Muscle of leg (tissue), 11 donors: ENCODE data around the gene ING3. TPM values are rescaled to one million over a fixed set of nuclear protein-coding genes. Genes with fewer than 3 reads are reported as not detected.

Source experiments
- DNase-seq: peaks from one replicate; pipeline ENCODE4 v3.0.0; 2013
- H3K27ac ChIP-seq: one replicate; pipeline ENCODE4 v1.5.1; 2013; ENCODE audit warnings: mild to moderate bottlenecking, low read length, control low read depth
- H3K27me3 ChIP-seq: one replicate; pipeline ENCODE4 v1.6.1; 2013; ENCODE audit warnings: low read length; ENCODE audit not compliant: control insufficient read depth, insufficient read depth
- H3K36me3 ChIP-seq: one replicate; pipeline ENCODE4 v1.6.1; 2013; ENCODE audit warnings: low read length; ENCODE audit not compliant: control insufficient read depth, insufficient read depth
- H3K4me1 ChIP-seq: one replicate; pipeline ENCODE4 v1.6.1; 2013; ENCODE audit warnings: low read length; ENCODE audit not compliant: control insufficient read depth, insufficient read depth
- H3K4me3 ChIP-seq: one replicate; pipeline ENCODE4 v1.5.1; 2013; ENCODE audit warnings: low read length, control low read depth
- H3K9me3 ChIP-seq: replicated peaks from 2 replicates; pipeline ENCODE4 v1.6.1; 2013; ENCODE audit warnings: low read depth, low read length; ENCODE audit not compliant: control insufficient read depth
- WGBS: methylation state at CpG from one replicate; pipeline ENCODE4 v1.1.5; 2013; ENCODE audit warnings: missing lambda C conversion rate; ENCODE audit not compliant: insufficient coverage; 5-methylcytosine and 5-hydroxymethylcytosine counted together
- polyA plus RNA-seq, 8 donors: library from polyadenylated mRNA; unstranded; fragments of 120-200 nt; gene quantifications; one replicate each; pipeline versions ENCODE4 v1.2.1 to v1.2.3, GENCODE V29; 2013; ENCODE audit warnings: inconsistent platforms in 1 of 8, low replicate concordance in 1 of 8; ENCODE audit not compliant: insufficient read length in 8 of 8, insufficient read depth in 1 of 8
- total RNA-seq: library from RNA; stranded (reverse); fragments of 120-200 nt; gene quantifications from one replicate; pipeline ENCODE4 v1.2.4, GENCODE V29; 2013

The ING3 gene
- total and polyA plus RNA-seq, 9 donors = 13.4 to 19.1 (median 16.4) TPM

DNA sequence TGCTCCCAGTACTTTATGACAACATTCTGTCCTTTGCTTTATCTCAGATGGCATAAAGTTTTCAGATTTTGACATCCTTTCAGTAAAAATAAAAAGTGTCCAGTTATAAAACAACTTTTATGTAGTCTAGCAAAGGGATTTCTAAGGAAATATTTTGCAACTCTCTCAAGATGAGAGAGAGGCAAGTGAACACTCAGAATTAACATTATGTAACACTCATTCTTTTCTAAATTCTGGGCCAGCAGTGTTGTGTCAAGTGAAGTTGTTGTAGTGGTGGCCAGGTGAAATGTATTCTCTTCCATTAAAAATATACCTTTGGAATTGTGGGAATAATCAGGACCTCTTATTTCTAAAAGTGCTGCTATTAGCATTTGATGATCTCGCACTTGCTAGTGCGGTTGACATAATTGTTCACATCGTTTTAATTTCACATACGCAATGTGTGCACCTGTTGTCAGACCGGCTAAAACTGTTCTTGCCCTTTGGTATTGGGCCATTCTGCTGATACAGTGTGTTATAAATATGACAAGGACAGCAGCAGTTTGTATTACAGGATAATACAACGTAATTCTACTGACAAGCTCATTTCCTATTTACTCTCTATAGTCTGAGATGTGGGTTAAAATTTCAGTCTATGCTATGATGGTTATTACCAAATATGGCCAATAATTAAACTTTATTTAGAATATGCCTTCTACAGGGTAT, 61.7 kb downstream of the ING3 start:
- H3K27ac ChIP-seq = no peak overlapping the region
- DNase-seq = no peak
- H3K27me3 ChIP-seq = no peaks in the 10 kb centered on the region
- WGBS = 100% methylated on average over 4 of the region's 6 CpGs
- no peak overlapping the region for H3K4me3 ChIP-seq
- no peaks in the 10 kb centered on the region for H3K4me1 ChIP-seq
- H3K9me3 ChIP-seq = no peaks in the 10 kb centered on the region
- H3K36me3 ChIP-seq = no peaks in the 10 kb centered on the region

DNA sequence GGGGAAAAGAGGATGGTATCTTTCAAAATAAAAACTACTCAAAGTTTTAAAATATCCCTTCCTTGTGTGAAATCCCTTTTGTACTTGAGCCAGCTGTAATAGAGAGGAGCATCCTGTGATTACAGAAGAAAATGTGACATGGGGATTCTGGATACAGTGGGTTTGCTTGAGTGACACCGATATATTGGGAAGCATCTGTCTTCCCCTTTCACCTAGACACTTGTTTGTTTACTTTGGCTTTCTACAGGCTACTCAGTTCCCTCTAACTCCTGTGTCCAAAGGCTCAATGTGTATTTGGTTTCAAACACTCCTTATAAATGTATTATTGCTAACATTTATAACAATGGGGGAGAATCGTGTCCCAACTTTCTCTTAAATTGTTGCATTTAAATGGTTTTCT, 62.3 kb downstream of the ING3 start:
- Histone ChIP-seq H3K36me3 (no peaks in the 10 kb centered on the region), H3K4me1 (no peaks in the 10 kb centered on the region), H3K27me3 (no peaks in the 10 kb centered on the region), H3K4me3 (no peak overlapping the region), H3K9me3 (no peaks in the 10 kb centered on the region), H3K27ac (no peak overlapping the region)
- DNase-seq = no peak
- no CpG with 5 or more reads among the region's 2 CpGs for WGBS

DNA sequence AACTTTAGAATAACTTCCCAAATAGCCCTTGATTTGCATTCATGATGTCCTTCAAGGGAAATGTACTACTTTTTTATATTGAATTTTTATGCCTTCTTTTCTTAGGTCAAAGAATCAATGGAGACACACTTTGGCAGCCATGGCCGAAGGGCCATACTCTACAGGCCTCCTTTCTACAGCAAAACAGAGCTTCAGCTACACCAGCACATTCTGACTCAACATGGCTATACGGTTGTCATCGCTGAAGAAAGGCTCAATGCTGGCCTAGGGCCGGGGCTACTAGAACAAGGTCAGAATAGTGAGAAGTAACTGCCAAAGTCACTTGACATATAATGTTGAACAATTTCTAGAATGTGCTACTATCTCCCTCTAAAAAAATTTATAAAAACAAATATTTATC, 65.0 kb downstream of the ING3 start:
- no peak for DNase-seq
- Histone ChIP-seq H3K27me3 (no peaks in the 10 kb centered on the region), H3K36me3 (no peaks in the 10 kb centered on the region), H3K4me1 (no peaks in the 10 kb centered on the region), H3K27ac (no peak overlapping the region), H3K4me3 (no peak overlapping the region), H3K9me3 (no peaks in the 10 kb centered on the region)
- WGBS = no CpG with 5 or more reads among the region's 4 CpGs

DNA sequence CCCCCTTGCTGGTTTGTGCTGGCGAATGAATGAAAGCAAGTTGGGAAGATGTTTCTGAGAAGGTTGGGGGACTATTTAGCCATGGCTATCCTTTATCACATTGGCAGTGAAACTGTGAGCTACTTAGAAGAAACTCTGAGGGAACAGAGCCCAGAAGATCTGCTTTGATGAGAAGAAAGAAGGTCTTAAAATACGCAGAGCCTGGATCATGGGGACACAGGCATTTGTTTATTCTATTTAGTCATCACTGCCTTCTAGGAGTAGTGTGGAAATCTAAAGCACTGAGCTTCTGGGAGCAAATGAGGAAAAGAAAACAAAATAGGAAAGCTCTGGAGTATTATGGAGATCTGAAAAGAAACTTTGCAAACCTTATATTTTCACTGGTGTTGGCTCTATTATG, 66.4 kb downstream of the ING3 start:
- no CpG with 5 or more reads among the region's 2 CpGs for WGBS
- DNase-seq = no peak
- H3K9me3 ChIP-seq = no peaks in the 10 kb centered on the region
- no peaks in the 10 kb centered on the region for H3K4me1 ChIP-seq
- H3K36me3 ChIP-seq = no peaks in the 10 kb centered on the region
- no peak overlapping the region for H3K27ac ChIP-seq
- H3K27me3 ChIP-seq = no peaks in the 10 kb centered on the region
- H3K4me3 ChIP-seq = no peak overlapping the region

DNA sequence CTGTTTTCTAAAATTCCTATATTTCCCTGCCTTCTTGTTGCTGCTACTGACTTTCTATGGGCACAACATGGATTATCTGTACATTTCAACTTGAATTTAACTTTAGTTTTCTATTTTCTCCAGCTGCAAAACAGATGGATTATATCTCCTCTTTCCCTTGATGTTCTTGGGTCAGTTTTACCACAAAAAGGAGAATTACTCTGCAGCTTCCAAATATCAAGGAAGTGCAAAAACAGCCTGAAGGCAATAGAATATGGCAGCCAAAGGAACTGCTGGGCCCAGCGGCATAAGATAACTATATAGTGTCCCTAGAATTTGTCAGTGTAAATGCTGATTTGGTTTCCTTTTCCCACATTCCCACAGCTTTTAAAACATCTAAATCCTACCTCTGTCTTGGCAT, 67.0 kb downstream of the ING3 start:
- no peak for DNase-seq
- Histone ChIP-seq H3K4me1 (no peaks in the 10 kb centered on the region), H3K4me3 (no peak overlapping the region), H3K36me3 (no peaks in the 10 kb centered on the region), H3K27me3 (no peaks in the 10 kb centered on the region), H3K9me3 (no peaks in the 10 kb centered on the region), H3K27ac (no peak overlapping the region)
- WGBS = no CpG with 5 or more reads among the region's 1 CpG

DNA sequence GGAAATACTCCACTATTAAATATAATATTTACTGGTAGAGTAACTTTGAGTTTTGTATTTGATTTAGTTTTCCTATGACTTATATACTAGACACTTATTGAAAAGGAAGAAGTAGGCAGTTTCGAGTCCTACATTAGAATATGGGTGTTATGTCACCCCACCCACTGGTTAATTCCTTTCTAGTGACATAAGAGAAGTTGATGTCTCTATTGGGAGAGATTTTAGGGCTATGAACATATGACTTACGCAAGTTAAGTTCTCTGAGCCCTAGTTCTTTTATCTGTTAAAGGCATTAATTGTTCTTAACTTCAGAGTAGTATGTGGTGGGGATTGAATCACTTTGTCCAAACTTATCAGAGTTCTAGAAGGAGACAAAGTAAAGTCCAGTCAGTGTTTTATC, 68.4 kb downstream of the ING3 start:
- DNase-seq = peak; percentile 78
- Histone ChIP-seq H3K36me3 (no peaks in the 10 kb centered on the region), H3K27me3 (no peaks in the 10 kb centered on the region), H3K27ac (peak overlapping the region; percentile 50), H3K4me3 (no peak overlapping the region), H3K9me3 (no peaks in the 10 kb centered on the region), H3K4me1 (no peaks in the 10 kb centered on the region)
- no CpG with 5 or more reads among the region's 2 CpGs for WGBS

DNA sequence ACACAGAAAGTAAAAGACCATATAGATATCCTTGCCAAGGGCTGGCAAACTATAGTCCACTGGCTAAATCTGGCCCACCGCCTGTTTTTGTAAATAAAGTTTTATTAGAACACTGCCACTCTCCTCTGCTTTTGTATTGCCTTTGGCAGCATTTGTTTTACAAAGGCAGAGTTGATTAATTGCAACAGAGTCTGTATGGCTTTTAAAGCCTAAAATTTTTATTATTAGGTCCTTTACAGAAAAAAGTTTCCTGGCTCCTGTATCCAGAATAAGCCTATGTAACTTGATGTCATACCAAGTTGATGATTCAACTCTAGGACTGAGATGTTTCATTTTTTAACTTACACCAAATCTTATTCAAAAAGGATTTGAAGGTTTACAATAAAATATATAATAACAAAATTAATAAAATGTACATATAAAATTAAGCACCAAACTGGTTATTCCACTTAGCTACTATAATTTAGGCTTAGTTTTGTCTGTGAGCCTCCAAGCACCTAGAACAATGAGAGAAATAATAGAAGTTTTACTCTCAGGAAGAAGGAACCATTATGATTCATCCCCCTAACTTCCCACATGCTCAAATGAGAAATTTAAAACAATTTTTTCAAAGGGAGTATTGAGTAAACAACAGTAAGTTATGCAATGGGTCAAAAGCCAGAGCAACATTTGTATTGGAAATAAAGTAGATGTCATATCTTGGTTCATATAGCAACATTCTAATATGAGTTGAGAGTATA, 69.8 kb downstream of the ING3 start:
- Histone ChIP-seq H3K27me3 (no peaks in the 10 kb centered on the region), H3K27ac (no peak overlapping the region), H3K4me3 (no peak overlapping the region), H3K36me3 (no peaks in the 10 kb centered on the region), H3K4me1 (no peaks in the 10 kb centered on the region), H3K9me3 (no peaks in the 10 kb centered on the region)
- WGBS = no CpG with 5 or more reads among the region's 1 CpG
- no peak for DNase-seq

DNA sequence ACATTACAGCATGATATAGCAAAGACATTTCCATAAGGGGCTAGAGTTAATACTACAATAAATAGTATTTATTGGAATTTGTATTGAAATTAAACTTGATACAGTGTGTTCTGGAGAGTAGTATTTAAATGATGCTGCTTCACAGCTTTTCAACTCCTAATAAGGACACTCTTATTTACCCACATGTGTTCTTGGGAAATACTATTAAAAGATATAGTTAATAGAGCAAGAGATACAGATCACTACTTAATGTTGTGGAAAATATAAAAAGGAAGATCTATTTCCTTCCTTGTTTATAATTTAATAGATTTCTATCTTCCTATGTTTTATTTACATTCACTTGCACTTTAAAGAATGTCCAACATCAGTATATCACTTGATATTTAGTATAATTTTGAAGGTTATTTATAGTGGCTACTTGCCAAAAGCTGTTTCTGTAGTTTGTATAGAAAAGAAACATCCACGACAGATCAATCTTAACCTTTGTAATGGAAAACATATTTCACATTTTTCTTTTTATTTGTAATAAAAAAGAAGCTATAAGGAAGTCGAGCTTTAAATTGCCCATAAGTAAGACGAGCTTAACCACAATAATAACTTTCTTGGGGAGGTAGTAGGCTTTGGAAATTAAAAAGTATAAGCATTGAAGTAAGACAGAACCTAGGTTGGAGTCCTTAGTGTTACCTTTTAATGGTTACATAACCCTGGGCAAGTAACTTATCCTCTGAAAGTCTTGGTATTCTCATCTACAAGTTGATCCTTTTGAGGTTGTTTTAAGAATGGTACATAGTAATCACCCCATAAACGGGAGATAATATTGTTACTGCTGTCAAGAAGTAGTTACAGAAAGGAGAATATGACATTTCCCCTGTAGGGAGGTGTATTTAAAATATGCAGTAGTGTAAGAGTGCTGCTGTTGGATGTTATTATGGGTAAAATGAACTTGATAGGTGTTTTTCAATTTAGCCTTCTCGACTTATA, 70.7 kb downstream of the ING3 start:
- no peaks in the 10 kb centered on the region for H3K27me3 ChIP-seq
- no peaks in the 10 kb centered on the region for H3K4me1 ChIP-seq
- H3K27ac ChIP-seq = no peak overlapping the region
- no peak overlapping the region for H3K4me3 ChIP-seq
- no peaks in the 10 kb centered on the region for H3K36me3 ChIP-seq
- no CpG with 5 or more reads among the region's 5 CpGs for WGBS
- DNase-seq = no peak
- no peaks in the 10 kb centered on the region for H3K9me3 ChIP-seq

DNA sequence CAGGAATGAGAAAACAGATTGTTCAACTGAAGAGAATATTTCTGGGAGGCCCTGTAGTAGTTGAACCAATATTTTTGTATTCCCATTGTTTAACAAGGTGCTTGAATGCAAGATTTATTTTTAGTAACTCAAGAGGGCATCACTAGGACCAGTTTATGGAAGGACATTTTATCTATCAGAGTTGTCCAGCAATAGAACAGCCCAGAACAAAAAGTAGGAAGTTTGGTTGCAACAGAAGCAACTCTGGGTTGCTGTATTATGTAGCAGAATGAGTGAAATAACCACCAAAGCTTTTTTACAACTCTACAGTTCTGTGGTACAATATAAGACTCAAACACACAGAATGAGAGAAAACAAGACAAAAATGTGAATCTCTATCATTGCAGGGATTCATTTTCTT, 72.6 kb downstream of the ING3 start:
- no peaks in the 10 kb centered on the region for H3K36me3 ChIP-seq
- no peak for DNase-seq
- H3K27me3 ChIP-seq = no peaks in the 10 kb centered on the region
- H3K27ac ChIP-seq = no peak overlapping the region
- no peaks in the 10 kb centered on the region for H3K4me1 ChIP-seq
- no peak overlapping the region for H3K4me3 ChIP-seq
- H3K9me3 ChIP-seq = no peaks in the 10 kb centered on the region
